SK-N-SH (cell line): ENCODE results near the gene AGAP2.

Experiments
- CTCF ChIP-seq: fragments of 200-600 bp; sonication (generic); IDR thresholded peaks from 2 replicates; pipeline ENCODE4 v1.6.1; 2017; ENCODE audit warnings: antibody characterized with exemption, mild to moderate bottlenecking, moderate library complexity
- JUND ChIP-seq: IDR thresholded peaks from 2 replicates; pipeline ENCODE4 v1.4.0; 2012
- MXI1 ChIP-seq: IDR thresholded peaks from 2 replicates; pipeline ENCODE4 v1.6.1; 2012; ENCODE audit warnings: mild to moderate bottlenecking, low read depth, low read length, improper control_type of control experiment

- TF ChIP-seq MXI1 = no peak
- no peak for TF ChIP-seq JUND
- no peak for TF ChIP-seq CTCF
Measured at GRCh38 chr12:57766464-57767304, 28.1 kb upstream of the AGAP2 start, which contains the start of gene CYP27B1.
